IMR-90 (cell line): ENCODE measurements around the gene PCDHGB5. TPM values are rescaled to one million over a fixed set of nuclear protein-coding genes. Genes with fewer than 3 reads are reported as not detected.

ENCODE experiments used
- ATAC-seq: fragments of 200-7000 bp; cut with Tn5 transposase; 2 replicates; pipeline ENCODE4 v1.9.1; 2020; ENCODE audit warnings: low read depth, mild to moderate bottlenecking, moderate library complexity
- BruUV-seq: library from RNA; stranded (reverse); fragments of 400-500 nt; replicated peaks from 2 replicates; lab custom pipeline; 2021; lab: Mats Ljungman, UMichigan
- CTCF ChIA-PET: fragments of 300-600 bp; formaldehyde crosslinking; extraction: SDS; loops from one replicate; lab custom pipeline; 2021; ENCODE audit warnings: antibody characterized with exemption; lab: Yijun Ruan, JAX
- POLR2A ChIA-PET: fragments of 300-600 bp; sonication (Branson Sonifier 250); formaldehyde crosslinking; loops from one replicate; lab custom pipeline; 2022; ENCODE audit warnings: antibody characterized with exemption; ENCODE audit not compliant: unreplicated experiment; lab: Charles Lee
- DNase-seq: peaks from one replicate; pipeline ENCODE4 v3.0.0; 2013
- H2AFZ ChIP-seq: replicated peaks from 2 replicates; pipeline ENCODE3; 2013; ENCODE audit warnings: low read length, mild to moderate bottlenecking; ENCODE audit not compliant: poor library complexity
- H2AK5ac ChIP-seq: 2 replicates; pipeline ENCODE4 v1.6.1; 2013; ENCODE audit warnings: low read depth, low read length, inconsistent platforms
- H2AK9ac ChIP-seq: replicated peaks from 2 replicates; pipeline ENCODE3; 2013; ENCODE audit warnings: mild to moderate bottlenecking, low read depth, low read length, moderate library complexity; ENCODE audit not compliant: poor library complexity
- H2BK120ac ChIP-seq: 2 replicates; pipeline ENCODE4 v1.6.1; 2013; ENCODE audit warnings: low read depth, low read length, inconsistent platforms
- H2BK15ac ChIP-seq: 3 replicates; pipeline ENCODE4 v1.6.1; 2013; ENCODE audit warnings: low read depth, low read length, inconsistent platforms
- H2BK20ac ChIP-seq: 2 replicates; pipeline ENCODE4 v1.6.1; 2013; ENCODE audit warnings: low read depth, mild to moderate bottlenecking, inconsistent platforms, low read length, moderate library complexity
- H2BK5ac ChIP-seq: 2 replicates; pipeline ENCODE4 v1.6.1; 2013; ENCODE audit warnings: mild to moderate bottlenecking, low read depth, low read length, inconsistent platforms; ENCODE audit not compliant: poor library complexity, severe bottlenecking
- H3K14ac ChIP-seq: replicated peaks from 2 replicates; pipeline ENCODE4 v1.6.1; 2013; ENCODE audit warnings: low read depth, low read length, inconsistent platforms
- H3K18ac ChIP-seq: 2 replicates; pipeline ENCODE4 v1.6.1; 2013; ENCODE audit warnings: low read depth, low read length, control low read depth
- H3K23ac ChIP-seq: 2 replicates; pipeline ENCODE4 v1.6.1; 2013; ENCODE audit warnings: low read depth, low read length, inconsistent platforms
- H3K27ac ChIP-seq: 2 replicates; pipeline ENCODE4 v1.5.1; 2013; ENCODE audit warnings: mild to moderate bottlenecking, control low read depth, low read length; ENCODE audit not compliant: insufficient read depth
- H3K27me3 ChIP-seq: 2 replicates; pipeline ENCODE4 v1.6.1; 2013; ENCODE audit warnings: low read length; ENCODE audit not compliant: control insufficient read depth, insufficient read depth
- H3K36me3 ChIP-seq: 2 replicates; pipeline ENCODE4 v1.6.1; 2013; ENCODE audit warnings: low read length, mixed read lengths; ENCODE audit not compliant: control insufficient read depth, insufficient read depth
- H3K4ac ChIP-seq: 2 replicates; pipeline ENCODE4 v1.6.1; 2013; ENCODE audit warnings: low read depth, low read length, inconsistent platforms
- H3K4me1 ChIP-seq: 2 replicates; pipeline ENCODE4 v1.6.1; 2013; ENCODE audit warnings: low read length, mixed read lengths; ENCODE audit not compliant: control insufficient read depth, insufficient read depth
- H3K4me2 ChIP-seq: 2 replicates; pipeline ENCODE4 v1.6.1; 2013; ENCODE audit warnings: low read depth, mild to moderate bottlenecking, control low read depth, low read length, moderate library complexity
- H3K4me3 ChIP-seq: 2 replicates; pipeline ENCODE4 v1.5.1; 2013; ENCODE audit warnings: low read depth, mild to moderate bottlenecking, control low read depth, low read length, moderate library complexity; ENCODE audit not compliant: insufficient read depth
- H3K56ac ChIP-seq: 2 replicates; pipeline ENCODE4 v1.6.1; 2013; ENCODE audit warnings: low read length, inconsistent platforms; ENCODE audit not compliant: insufficient read depth; ENCODE audit errors: extremely low read depth
- H3K79me1 ChIP-seq, 2 experiments: 2 replicates each; pipeline ENCODE4 v1.6.1; 2013; ENCODE audit warnings: low read length in 2 of 2, inconsistent platforms in 1 of 2, low read depth in 1 of 2
- H3K9ac ChIP-seq: 2 replicates; pipeline ENCODE4 v1.6.1; 2013; ENCODE audit warnings: low read depth, low read length, control low read depth
- H3K9me1 ChIP-seq: 2 replicates; pipeline ENCODE4 v1.6.1; 2013; ENCODE audit warnings: low read length, inconsistent platforms; ENCODE audit not compliant: insufficient read depth
- H3K9me3 ChIP-seq: 2 replicates; pipeline ENCODE4 v1.6.1; 2013; ENCODE audit warnings: low read length; ENCODE audit not compliant: control insufficient read depth, insufficient read depth
- H4K20me1 ChIP-seq: 2 replicates; pipeline ENCODE4 v1.6.1; 2013; ENCODE audit warnings: low read length, inconsistent platforms; ENCODE audit not compliant: insufficient read depth
- H4K5ac ChIP-seq: 2 replicates; pipeline ENCODE4 v1.6.1; 2013; ENCODE audit warnings: mild to moderate bottlenecking, low read depth, low read length, control low read depth
- H4K8ac ChIP-seq, 2 experiments: 2 replicates each; pipeline ENCODE4 v1.6.1; 2013; ENCODE audit warnings: low read depth in 2 of 2, low read length in 2 of 2, control low read depth in 1 of 2, inconsistent platforms in 1 of 2
- H4K91ac ChIP-seq: 2 replicates; pipeline ENCODE4 v1.6.1; 2013; ENCODE audit warnings: low read depth, low read length, inconsistent platforms; ENCODE audit not compliant: insufficient read depth
- BHLHE40 ChIP-seq: fragments of 150-350 bp; IDR thresholded peaks from 2 replicates; pipeline ENCODE4 v1.6.1; 2016; ENCODE audit warnings: mild to moderate bottlenecking, low read depth, low read length
- MXI1 ChIP-seq: IDR thresholded peaks from 2 replicates; pipeline ENCODE4 v1.6.1; 2012; ENCODE audit warnings: low read depth, mild to moderate bottlenecking, low read length, moderate library complexity, borderline replicate concordance
- USF2 ChIP-seq: fragments of 150-350 bp; IDR thresholded peaks from 2 replicates; pipeline ENCODE4 v1.6.1; 2017; ENCODE audit warnings: mild to moderate bottlenecking, antibody characterized with exemption, low read length, low read depth
- WGBS, 2 experiments: methylation state at CpG; one replicate each; pipeline versions ENCODE4 v1.1.5 to v1.1.7; 2013; ENCODE audit warnings: missing lambda C conversion rate in 2 of 2; ENCODE audit not compliant: insufficient read length in 1 of 2; ENCODE audit errors: extremely low coverage in 2 of 2; 5-methylcytosine and 5-hydroxymethylcytosine counted together
- dilution Hi-C: fragments of 300-500 bp; cut with HindIII; formaldehyde crosslinking; loops from one replicate; pipeline ENCODE4 v1.14.3; 2018; ENCODE audit warnings: low sequenced_read_pairs; ENCODE audit not compliant: unreplicated experiment
- in situ Hi-C: fragments of 300-500 bp; cut with MboI; formaldehyde crosslinking; loops from 3 replicates; pipeline ENCODE4 v1.14.3; 2019; ENCODE audit warnings: low sequenced_read_pairs, inconsistent platforms, mixed read lengths
- intact Hi-C: fragments of 100-400 bp; cut with micrococcal nuclease; formaldehyde crosslinking; loops from 2 replicates; pipeline ENCODE4 v1.10.0; 2022
- polyA plus RNA-seq, 3 experiments: library from polyadenylated mRNA; depleted of rRNA; stranded (reverse); fragments of >200 nt; gene quantifications; 2 replicates each; pipeline ENCODE4 v1.2.3, GENCODE V29; 2012; ENCODE audit warnings: low replicate concordance in 1 of 3
- total RNA-seq: library from RNA; depleted of rRNA; stranded (reverse); fragments of >200 nt; gene quantifications from 2 replicates; pipeline ENCODE4 v1.2.3, GENCODE V29; 2012

PCDHGB5 gene
- total and polyA plus RNA-seq, 2 of the 4 experiments (the other 2 are of a cell fraction): 17.2 to 20.0 TPM

GRCh38 chr5:141422742-141423291 lies 25.1 kb downstream of the PCDHGB5 start:
- H2BK15ac ChIP-seq: no peak overlapping the region
- intact Hi-C loops (no loop called here), in situ Hi-C loops (no loop called here), dilution Hi-C loops (no loop called here)
- H3K4ac ChIP-seq: no peak overlapping the region
- H2AFZ ChIP-seq: no peak overlapping the region
- H2BK120ac ChIP-seq: no peak overlapping the region
- no peak overlapping the region for H3K18ac ChIP-seq
- CTCF ChIA-PET: interaction anchor here (1.0 kb wide), 1 partner anchor 16 kb away, joined by 3 read pairs; no protein-coding TSS in a partner anchor
- 0 out of 2 replicates have a peak, but pooled peaks have one; percentile 36 for TF ChIP-seq MXI1
- no peak for TF ChIP-seq BHLHE40
- no peak for TF ChIP-seq USF2
- no peak overlapping the region for H3K4me2 ChIP-seq
- H4K20me1 ChIP-seq: no peaks in the 10 kb centered on the region
- WGBS, 2 experiments: 38% methylated on average over 22 of the region's 42 CpGs; no CpG with 5 or more reads in 1 of the 2 experiments
- H3K9ac ChIP-seq: no peak overlapping the region
- H4K91ac ChIP-seq: no peak overlapping the region
- no peaks in the 10 kb centered on the region for H3K9me1 ChIP-seq
- peaks cover 39% of the 10 kb centered on the region for H3K36me3 ChIP-seq
- no peak overlapping the region for H2AK5ac ChIP-seq
- H3K56ac ChIP-seq: no peak overlapping the region
- no peak overlapping the region for H3K27ac ChIP-seq
- H4K8ac ChIP-seq: no peak overlapping the region
- no peaks in the 10 kb centered on the region for H3K4me1 ChIP-seq
- H2AK9ac ChIP-seq: no peak overlapping the region
- H3K9me3 ChIP-seq: peaks cover 62% of the 10 kb centered on the region
- peaks cover 20 to 26% of the 10 kb centered on the region in 2 experiments; a peak in 3 of 4 replicates for H3K79me1 ChIP-seq
- no peak overlapping the region for H3K14ac ChIP-seq
- no peak overlapping the region for H2BK5ac ChIP-seq
- no peak for DNase-seq
- no TSS peak for BruUV-seq
- POLR2A ChIA-PET: no interaction called here
- H3K27me3 ChIP-seq: no peaks in the 10 kb centered on the region
- H3K23ac ChIP-seq: no peak overlapping the region
- H2BK20ac ChIP-seq: no peak overlapping the region
- no peak for ATAC-seq
- H3K4me3 ChIP-seq: no peak overlapping the region
- no peak overlapping the region for H4K5ac ChIP-seq
